ENCODE results near the gene CNTNAP5.
A peak's percentile ranks its signal among the peaks of the same experiment; 100 is the strongest.
"Not testable (repeated sequence)": the region's sequence is repeated elsewhere in the genome, so short reads cannot be mapped to it uniquely, and the experiment has no call there.

CNTNAP5 gene

GRCh38 chr2:124328397-124328796, 303.3 kb downstream of the CNTNAP5 start:
- Histone ChIP-seq H3K9me3 (ENCODE audit: insufficient read depth, low read depth, low read length) (no peaks in the 10 kb centered on the region), H3K9ac (ENCODE audit: low read depth, low read length) (peak overlapping the region; percentile 56; the same call in 1 of the 2 replicates), H3K4me3 (ENCODE audit: low read length) (peak overlapping the region; percentile 54), H3K4me1 (ENCODE audit: insufficient read depth, low read length) (peaks cover 28% of the 10 kb centered on the region), H3K27me3 (ENCODE audit: insufficient read depth, low read length) (no peaks in the 10 kb centered on the region), H3K36me3 (ENCODE audit: insufficient read depth, low read depth, low read length) (no peaks in the 10 kb centered on the region), H3K27ac (ENCODE audit: low read length) (peak overlapping the region; percentile 93)

- Histone ChIP-seq H3K4me1 (ENCODE audit: insufficient read depth, low read length) (peaks cover 15% of the 10 kb centered on the region), H3K27me3 (ENCODE audit: insufficient read depth, low read length) (no peaks in the 10 kb centered on the region), H3K9me3 (ENCODE audit: insufficient read depth, low read depth, low read length) (no peaks in the 10 kb centered on the region), H3K9ac (ENCODE audit: low read depth, low read length) (no peak overlapping the region), H3K36me3 (ENCODE audit: insufficient read depth, low read depth, low read length) (no peaks in the 10 kb centered on the region), H3K27ac (ENCODE audit: low read length) (no peak overlapping the region), H3K4me3 (ENCODE audit: low read length) (no peak overlapping the region)
Observed at GRCh38 chr2:124333784-124334183, 308.7 kb downstream of the CNTNAP5 start.

- H3K27me3 ChIP-seq (ENCODE audit: insufficient read depth, low read length) = no peaks in the 10 kb centered on the region
- H3K4me1 ChIP-seq (ENCODE audit: insufficient read depth, low read length) = peaks cover 3% of the 10 kb centered on the region; the same call in 1 of the 2 replicates
- H3K4me3 ChIP-seq (ENCODE audit: low read length) = no peak overlapping the region
- H3K9ac ChIP-seq (ENCODE audit: low read depth, low read length) = no peak overlapping the region
- H3K9me3 ChIP-seq (ENCODE audit: insufficient read depth, low read depth, low read length) = no peaks in the 10 kb centered on the region; the same call in 1 of the 2 replicates
- H3K36me3 ChIP-seq (ENCODE audit: insufficient read depth, low read depth, low read length) = no peaks in the 10 kb centered on the region
- no peak overlapping the region for H3K27ac ChIP-seq (ENCODE audit: low read length)
Observed at GRCh38 chr2:124335058-124335457, 310.0 kb downstream of the CNTNAP5 start.

GRCh38 chr2:124339709-124340108, 314.6 kb downstream of the CNTNAP5 start:
- H3K27ac ChIP-seq (ENCODE audit: low read length) = no peak overlapping the region
- H3K9me3 ChIP-seq (ENCODE audit: insufficient read depth, low read depth, low read length) = no peaks in the 10 kb centered on the region; the same call in 1 of the 2 replicates
- H3K4me1 ChIP-seq (ENCODE audit: insufficient read depth, low read length) = no peaks in the 10 kb centered on the region
- no peak overlapping the region for H3K4me3 ChIP-seq (ENCODE audit: low read length)
- H3K27me3 ChIP-seq (ENCODE audit: insufficient read depth, low read length) = no peaks in the 10 kb centered on the region
- H3K9ac ChIP-seq (ENCODE audit: low read depth, low read length) = no peak overlapping the region
- no peaks in the 10 kb centered on the region for H3K36me3 ChIP-seq (ENCODE audit: insufficient read depth, low read depth, low read length)

- H3K4me1 ChIP-seq (ENCODE audit: insufficient read depth, low read length) = no peaks in the 10 kb centered on the region
- H3K36me3 ChIP-seq (ENCODE audit: insufficient read depth, low read depth, low read length) = no peaks in the 10 kb centered on the region
- H3K27me3 ChIP-seq (ENCODE audit: insufficient read depth, low read length) = no peaks in the 10 kb centered on the region
- H3K9ac ChIP-seq (ENCODE audit: low read depth, low read length) = no peak overlapping the region
- H3K27ac ChIP-seq (ENCODE audit: low read length) = no peak overlapping the region
- no peaks in the 10 kb centered on the region; the same call in 1 of the 2 replicates for H3K9me3 ChIP-seq (ENCODE audit: insufficient read depth, low read depth, low read length)
- no peak overlapping the region for H3K4me3 ChIP-seq (ENCODE audit: low read length)
Observed at GRCh38 chr2:124343827-124344498, 318.9 kb downstream of the CNTNAP5 start.

GRCh38 chr2:124347209-124347608, 322.1 kb downstream of the CNTNAP5 start:
- Histone ChIP-seq H3K4me3 (ENCODE audit: low read length) (no peak overlapping the region), H3K27me3 (ENCODE audit: insufficient read depth, low read length) (no peaks in the 10 kb centered on the region), H3K9ac (ENCODE audit: low read depth, low read length) (no peak overlapping the region), H3K9me3 (ENCODE audit: insufficient read depth, low read depth, low read length) (no peaks in the 10 kb centered on the region), H3K27ac (ENCODE audit: low read length) (no peak overlapping the region), H3K36me3 (ENCODE audit: insufficient read depth, low read depth, low read length) (no peaks in the 10 kb centered on the region), H3K4me1 (ENCODE audit: insufficient read depth, low read length) (no peaks in the 10 kb centered on the region; the same call in 1 of the 2 replicates)

GRCh38 chr2:124353656-124354055, 328.6 kb downstream of the CNTNAP5 start:
- Histone ChIP-seq H3K9ac (ENCODE audit: low read depth, low read length) (no peak overlapping the region), H3K9me3 (ENCODE audit: insufficient read depth, low read depth, low read length) (no peaks in the 10 kb centered on the region), H3K4me3 (ENCODE audit: low read length) (no peak overlapping the region), H3K36me3 (ENCODE audit: insufficient read depth, low read depth, low read length) (no peaks in the 10 kb centered on the region), H3K27ac (ENCODE audit: low read length) (no peak overlapping the region), H3K27me3 (ENCODE audit: insufficient read depth, low read length) (no peaks in the 10 kb centered on the region), H3K4me1 (ENCODE audit: insufficient read depth, low read length) (no peaks in the 10 kb centered on the region; the same call in 1 of the 2 replicates)

GRCh38 chr2:124354466-124354865, 329.4 kb downstream of the CNTNAP5 start:
- H3K4me3 ChIP-seq (ENCODE audit: low read length) = no peak overlapping the region
- H3K9me3 ChIP-seq (ENCODE audit: insufficient read depth, low read depth, low read length) = no peaks in the 10 kb centered on the region
- H3K4me1 ChIP-seq (ENCODE audit: insufficient read depth, low read length) = no peaks in the 10 kb centered on the region; the same call in 1 of the 2 replicates
- H3K27ac ChIP-seq (ENCODE audit: low read length) = no peak overlapping the region
- no peaks in the 10 kb centered on the region for H3K36me3 ChIP-seq (ENCODE audit: insufficient read depth, low read depth, low read length)
- H3K9ac ChIP-seq (ENCODE audit: low read depth, low read length) = no peak overlapping the region
- H3K27me3 ChIP-seq (ENCODE audit: insufficient read depth, low read length) = no peaks in the 10 kb centered on the region

- H3K9ac ChIP-seq (ENCODE audit: low read depth, low read length); H3K4me1 ChIP-seq (ENCODE audit: insufficient read depth, low read length); H3K4me3 ChIP-seq (ENCODE audit: low read length); H3K27ac ChIP-seq (ENCODE audit: low read length); H3K36me3 ChIP-seq (ENCODE audit: insufficient read depth, low read depth, low read length); H3K27me3 ChIP-seq (ENCODE audit: insufficient read depth, low read length); H3K9me3 ChIP-seq (ENCODE audit: insufficient read depth, low read depth, low read length): not testable (repeated sequence)
Observed at GRCh38 chr2:124361966-124362365, 336.9 kb downstream of the CNTNAP5 start.

GRCh38 chr2:124369181-124369580, 344.1 kb downstream of the CNTNAP5 start:
- Histone ChIP-seq H3K27me3 (ENCODE audit: insufficient read depth, low read length) (no peaks in the 10 kb centered on the region), H3K4me3 (ENCODE audit: low read length) (no peak overlapping the region), H3K9ac (ENCODE audit: low read depth, low read length) (no peak overlapping the region), H3K36me3 (ENCODE audit: insufficient read depth, low read depth, low read length) (no peaks in the 10 kb centered on the region), H3K27ac (ENCODE audit: low read length) (no peak overlapping the region), H3K4me1 (ENCODE audit: insufficient read depth, low read length) (no peaks in the 10 kb centered on the region), H3K9me3 (ENCODE audit: insufficient read depth, low read depth, low read length) (no peaks in the 10 kb centered on the region)

GRCh38 chr2:124380221-124380749, 355.2 kb downstream of the CNTNAP5 start:
- H3K9me3 ChIP-seq (ENCODE audit: insufficient read depth, low read depth, low read length) = peaks cover 6% of the 10 kb centered on the region
- H3K27ac ChIP-seq (ENCODE audit: low read length) = no peak overlapping the region
- H3K9ac ChIP-seq (ENCODE audit: low read depth, low read length) = no peak overlapping the region
- 0 out of 2 replicates have a peak, but pooled peaks cover 3% of the 10 kb centered on the region for H3K4me1 ChIP-seq (ENCODE audit: insufficient read depth, low read length)
- H3K27me3 ChIP-seq (ENCODE audit: insufficient read depth, low read length) = no peaks in the 10 kb centered on the region
- no peak overlapping the region for H3K4me3 ChIP-seq (ENCODE audit: low read length)
- no peaks in the 10 kb centered on the region for H3K36me3 ChIP-seq (ENCODE audit: insufficient read depth, low read depth, low read length)

- H3K36me3 ChIP-seq (ENCODE audit: insufficient read depth, low read depth, low read length) = no peaks in the 10 kb centered on the region
- no peak overlapping the region for H3K9ac ChIP-seq (ENCODE audit: low read depth, low read length)
- H3K4me1 ChIP-seq (ENCODE audit: insufficient read depth, low read length) = 0 out of 2 replicates have a peak, but pooled peaks cover 3% of the 10 kb centered on the region
- no peaks in the 10 kb centered on the region for H3K27me3 ChIP-seq (ENCODE audit: insufficient read depth, low read length)
- no peak overlapping the region for H3K4me3 ChIP-seq (ENCODE audit: low read length)
- H3K9me3 ChIP-seq (ENCODE audit: insufficient read depth, low read depth, low read length) = peaks cover 6% of the 10 kb centered on the region
- H3K27ac ChIP-seq (ENCODE audit: low read length) = no peak overlapping the region
Observed at GRCh38 chr2:124382067-124382618, 357.1 kb downstream of the CNTNAP5 start.

All from iPS-20b (cell line).